HG02610 (cell line): ENCODE measurements around the gene TEDC1.
A peak's percentile ranks its signal among the peaks of the same experiment; 100 is the strongest.

Experiments used
- ATAC-seq: cut with Tn5 transposase; IDR thresholded peaks from one replicate; pipeline ENCODE4 v1.9.1; 2021; ENCODE audit warnings: mild to moderate bottlenecking, moderate library complexity; ENCODE audit not compliant: unreplicated experiment

TEDC1 gene

DNA sequence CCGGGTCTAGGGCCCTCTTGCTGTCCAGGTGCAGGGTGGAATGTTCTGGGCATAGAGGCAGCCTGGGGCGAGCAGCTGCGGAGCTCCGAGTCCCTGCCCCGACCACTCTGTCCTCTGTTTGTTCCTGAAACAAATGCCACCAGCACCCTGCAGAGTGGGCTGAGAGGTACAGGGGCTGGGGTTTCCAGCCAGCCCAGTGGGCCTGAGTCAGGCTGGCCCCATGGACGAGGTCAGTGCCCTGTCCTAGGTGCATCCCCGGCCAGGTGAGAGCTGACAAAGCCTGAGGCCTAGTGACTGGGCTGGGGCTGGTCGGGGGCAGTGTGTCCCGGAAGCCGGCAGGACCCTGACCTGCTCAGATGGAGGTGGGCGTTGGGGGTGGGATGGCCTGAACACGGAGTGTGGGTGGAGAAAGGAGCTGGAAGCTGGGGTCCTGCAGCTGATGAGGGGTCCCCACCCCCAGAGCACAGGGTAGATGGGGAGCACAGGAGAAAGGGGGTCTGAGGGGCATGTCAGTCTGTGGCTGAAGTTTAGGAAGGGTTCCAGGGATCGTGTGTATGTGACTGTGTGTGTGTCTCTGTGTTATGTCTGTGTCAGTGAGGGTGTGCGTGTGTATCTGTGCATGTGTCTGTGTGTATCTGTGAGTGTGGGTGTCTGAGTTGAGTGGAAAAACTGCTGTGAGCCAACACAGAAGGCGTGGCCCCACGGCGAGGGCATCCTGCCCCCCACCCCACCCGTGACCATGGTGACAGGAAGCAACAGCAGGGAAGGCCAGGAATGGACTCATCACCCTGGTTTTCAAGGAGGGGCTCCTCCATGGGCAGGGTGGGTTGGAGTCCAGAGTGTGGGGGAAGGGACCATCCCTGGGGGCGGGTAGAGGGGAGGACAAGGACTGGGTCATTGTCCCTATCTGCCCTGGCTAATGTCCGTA, 6.7 kb upstream of the TEDC1 start:
- no peak for ATAC-seq

- no peak for ATAC-seq
Observed at GRCh38 chr14:105484997-105485393, 6.1 kb upstream of the TEDC1 start.

DNA sequence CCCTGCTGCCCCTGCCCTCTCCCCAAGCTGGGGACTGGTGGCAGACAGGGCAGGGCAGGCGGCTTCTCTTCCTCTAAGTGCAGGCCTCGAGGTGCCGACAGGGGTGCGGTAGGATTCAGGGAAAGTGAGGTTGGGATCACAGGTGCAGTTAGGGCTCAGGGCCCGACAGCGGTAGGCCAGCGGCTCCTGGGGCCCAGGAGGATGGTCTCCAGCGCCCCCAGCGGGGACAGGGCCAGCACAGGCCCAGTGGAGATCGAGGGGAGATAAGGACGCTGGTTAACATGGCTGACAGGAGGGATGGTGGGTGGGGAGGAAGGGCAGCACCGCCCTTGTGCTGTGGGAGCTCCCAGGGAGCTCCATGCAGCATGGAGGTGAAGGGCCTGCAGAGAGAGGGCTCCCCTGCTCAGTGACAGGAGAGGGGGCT, 5.3 kb upstream of the TEDC1 start:
- ATAC-seq: no peak

DNA sequence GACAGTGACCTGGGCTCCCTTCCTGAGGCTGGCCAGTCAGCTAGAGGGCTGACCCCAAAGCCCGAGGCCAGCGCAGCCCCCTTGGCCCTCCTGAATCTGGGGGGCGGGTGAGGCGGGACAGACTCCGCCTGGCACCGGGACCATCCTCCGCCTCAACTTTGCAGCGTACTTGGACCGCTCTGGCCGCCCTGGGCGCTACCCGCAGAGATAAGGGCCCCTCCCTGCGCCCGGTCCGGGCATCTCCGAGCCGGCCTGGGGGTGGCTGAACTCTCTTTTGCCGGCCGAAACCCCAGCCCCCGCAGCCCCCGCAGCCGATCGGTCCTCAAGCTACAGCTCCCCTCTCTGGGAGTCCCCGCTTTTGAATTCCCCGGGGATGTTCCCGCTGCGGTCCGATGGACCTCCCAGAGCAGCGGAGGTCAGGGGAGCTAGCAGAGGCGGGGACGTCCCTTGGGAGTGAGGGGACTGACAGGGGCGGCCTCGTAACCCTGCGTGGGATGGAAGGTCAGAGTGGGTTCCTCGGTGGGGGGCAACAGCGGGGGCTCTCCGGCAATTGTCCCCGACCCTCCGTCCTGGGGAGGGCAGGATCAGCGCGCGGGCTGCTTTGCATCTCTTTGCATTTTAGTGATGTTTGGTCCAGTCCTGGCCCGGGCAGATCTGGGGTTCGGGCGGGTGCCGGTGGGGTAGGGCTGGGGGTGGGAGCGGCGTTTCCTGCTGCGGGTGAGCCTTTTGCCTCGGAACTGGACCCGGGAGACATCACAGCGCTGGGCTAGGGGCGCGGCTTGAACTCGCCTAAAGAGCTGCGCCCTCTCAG, 4.7 kb upstream of the TEDC1 start, which contains the start of gene CRIP1:
CRIP1 (plus strand) TSS at position 724 of the 811 bp plus-strand sequence. CDS start 374 bp downstream, outside the sequence.
- ATAC-seq: no peak

GRCh38 chr14:105486974-105487448, 4.0 kb upstream of the TEDC1 start:
- no peak for ATAC-seq

- no peak for ATAC-seq
Observed at GRCh38 chr14:105487449-105487985, 3.5 kb upstream of the TEDC1 start.

DNA sequence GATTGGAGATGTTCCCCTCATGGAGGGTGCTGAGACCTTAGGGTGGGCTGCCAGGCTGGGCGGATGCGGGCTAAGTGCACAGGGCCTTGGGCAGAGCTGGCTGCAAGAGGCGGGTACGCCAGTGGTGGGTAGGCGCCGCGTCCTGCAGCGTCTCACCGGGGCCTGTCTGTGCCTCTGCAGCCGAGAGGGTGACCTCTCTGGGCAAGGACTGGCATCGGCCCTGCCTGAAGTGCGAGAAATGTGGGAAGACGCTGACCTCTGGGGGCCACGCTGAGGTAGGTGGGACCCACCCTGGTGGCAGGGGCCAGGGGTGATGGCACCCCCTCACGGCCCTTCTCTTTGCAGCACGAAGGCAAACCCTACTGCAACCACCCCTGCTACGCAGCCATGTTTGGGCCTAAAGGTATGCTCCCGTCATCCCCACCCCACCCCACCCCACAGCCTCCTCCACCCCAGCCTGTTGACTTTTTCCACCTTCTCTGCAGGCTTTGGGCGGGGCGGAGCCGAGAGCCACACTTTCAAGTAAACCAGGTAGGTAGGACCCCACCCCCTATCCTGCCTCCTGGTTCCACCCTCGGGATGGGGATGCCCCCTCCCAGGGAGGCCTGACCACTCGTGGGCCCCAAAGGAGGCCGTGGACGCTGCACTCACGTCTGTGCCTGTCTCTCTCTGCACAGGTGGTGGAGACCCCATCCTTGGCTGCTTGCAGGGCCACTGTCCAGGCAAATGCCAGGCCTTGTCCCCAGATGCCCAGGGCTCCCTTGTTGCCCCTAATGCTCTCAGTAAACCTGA, 2.9 kb upstream of the TEDC1 start:
- no peak for ATAC-seq

DNA sequence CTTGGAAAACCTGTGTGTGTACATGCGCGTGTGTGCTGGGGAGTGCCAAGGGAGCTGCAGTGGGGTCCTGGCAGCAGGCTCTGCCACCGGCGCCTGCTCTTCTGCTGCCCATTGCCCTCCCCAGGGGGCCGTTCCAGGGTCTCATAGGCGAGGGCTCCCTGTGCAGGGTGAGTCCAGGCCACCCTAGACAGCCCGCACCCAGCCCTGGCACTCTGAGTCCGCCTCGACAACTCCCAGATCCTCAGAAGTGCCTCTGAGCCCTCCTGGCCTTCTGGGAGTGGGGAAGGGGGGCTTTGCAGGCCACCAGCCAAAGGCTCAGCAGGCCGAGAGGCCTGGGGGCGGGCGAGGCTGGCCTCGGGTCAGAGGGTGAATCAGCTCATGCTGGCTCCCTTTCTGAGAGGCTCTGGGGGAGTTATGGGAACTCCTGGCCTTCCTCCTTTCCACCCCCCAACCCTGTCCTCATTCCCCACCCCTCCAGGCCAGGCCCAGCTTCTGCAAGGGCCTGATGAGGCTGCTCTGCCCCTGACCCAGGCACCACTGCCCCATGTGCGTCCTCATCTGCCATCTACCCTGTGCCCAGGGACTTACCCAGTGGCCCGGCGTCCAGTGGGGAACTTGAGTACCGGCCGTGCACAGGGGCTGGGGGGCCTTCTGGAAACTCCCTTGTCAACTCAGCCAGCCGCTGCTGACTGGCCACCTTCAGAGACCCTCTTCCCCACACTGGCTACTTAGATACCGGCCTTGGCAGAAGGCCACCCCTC, 2.1 kb upstream of the TEDC1 start:
- no peak for ATAC-seq

DNA sequence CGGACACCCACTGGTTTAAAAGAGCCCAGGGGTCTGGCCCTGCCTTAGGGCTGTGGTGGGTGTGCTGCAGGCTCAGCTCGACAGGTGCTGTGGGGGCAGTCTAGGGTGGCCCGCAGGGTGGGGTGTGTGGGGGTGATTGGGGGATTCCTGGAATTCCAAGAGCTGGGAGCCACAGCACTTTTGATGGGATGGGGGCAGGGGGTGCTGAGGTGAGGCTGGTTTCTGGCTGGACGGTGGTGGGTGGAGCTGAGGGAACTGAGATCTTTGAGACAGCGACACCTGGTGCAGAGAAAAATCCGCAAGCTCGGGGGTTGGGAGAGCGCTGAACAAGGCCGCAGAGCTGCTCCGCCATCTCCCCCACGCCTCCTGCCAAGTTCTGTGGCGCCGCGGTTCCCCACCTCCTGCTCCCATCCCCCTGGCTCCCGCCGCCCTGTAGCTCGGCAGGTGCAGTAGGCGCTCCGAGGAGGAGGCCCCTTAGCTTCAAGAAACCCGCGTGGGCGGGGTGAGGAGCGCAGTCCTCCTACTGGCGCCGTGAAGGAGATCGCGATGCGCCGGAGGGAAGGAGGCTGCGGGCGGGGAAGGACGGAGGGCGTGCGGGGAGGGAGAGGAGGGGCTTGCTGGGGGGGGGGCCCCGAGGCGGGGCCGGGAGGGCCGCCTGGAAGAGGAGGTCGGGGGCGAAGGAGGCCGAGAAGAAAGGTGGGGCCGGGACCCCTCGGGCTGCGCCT, 1.3 kb upstream of the TEDC1 start:
- ATAC-seq: no peak

DNA sequence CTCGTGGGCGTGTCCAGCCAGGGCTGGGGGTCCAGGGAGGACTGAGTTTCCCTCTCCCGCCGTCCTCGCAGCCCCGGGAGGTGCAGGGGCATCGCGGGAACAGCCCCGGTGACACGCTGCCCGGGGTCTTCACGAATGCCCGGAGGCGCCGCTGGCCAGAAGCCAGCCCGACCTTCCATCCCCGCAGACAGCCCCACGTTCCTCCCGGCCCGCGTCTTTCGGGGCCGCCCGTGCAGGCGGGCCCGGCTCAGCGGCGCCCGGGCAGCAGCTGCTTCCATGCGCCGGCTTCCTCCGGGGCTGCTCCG, 827 bp upstream of the TEDC1 start:
- no peak for ATAC-seq

- ATAC-seq: peak; percentile 3
Observed at GRCh38 chr14:105491366-105491973, 424 bp downstream of the TEDC1 start.

GRCh38 chr14:105492031-105492970, 1.3 kb downstream of the TEDC1 start:
- no peak for ATAC-seq

GRCh38 chr14:105492971-105493871, 2.2 kb downstream of the TEDC1 start:
- ATAC-seq: no peak

- ATAC-seq: no peak
Observed at GRCh38 chr14:105493921-105494605, 3.0 kb downstream of the TEDC1 start.

- no peak for ATAC-seq
Observed at GRCh38 chr14:105494606-105494929, 3.5 kb downstream of the TEDC1 start.
